Karpas-422 (cell line): ENCODE measurements around the gene CFTR. TPM values are rescaled to one million over a fixed set of nuclear protein-coding genes. Genes with fewer than 3 reads are reported as not detected.
"Not testable (repeated sequence)": the region's sequence is repeated elsewhere in the genome, so short reads cannot be mapped to it uniquely, and the experiment has no call there.

Experiments used
- DNase-seq: peaks from one replicate; pipeline ENCODE4 v3.0.0-alpha.2; 2015
- H2AFZ ChIP-seq: fragments of 200-600 bp; sonication (generic); 2 replicates; pipeline ENCODE4 v1.6.1; 2014; ENCODE audit warnings: antibody characterized with exemption, low read length, mixed read lengths
- H3K27ac ChIP-seq: fragments of 200-600 bp; sonication (generic); 2 replicates; pipeline ENCODE4 v1.5.1; 2014; ENCODE audit warnings: mild to moderate bottlenecking, low read length, moderate library complexity
- H3K27me3 ChIP-seq: fragments of 200-600 bp; sonication (generic); 2 replicates; pipeline ENCODE4 v1.6.1; 2014; ENCODE audit warnings: low read length, mixed read lengths
- H3K36me3 ChIP-seq: fragments of 200-600 bp; sonication (generic); 2 replicates; pipeline ENCODE4 v1.6.1; 2014; ENCODE audit warnings: low read length, mixed read lengths; ENCODE audit not compliant: insufficient read depth
- H3K4me1 ChIP-seq: fragments of 200-600 bp; sonication (generic); 2 replicates; pipeline ENCODE4 v1.6.1; 2014; ENCODE audit warnings: mild to moderate bottlenecking, low read length, mixed read lengths
- H3K4me2 ChIP-seq: fragments of 200-600 bp; sonication (generic); 2 replicates; pipeline ENCODE4 v1.6.1; 2014; ENCODE audit warnings: low read length, low read depth, mild to moderate bottlenecking; ENCODE audit not compliant: poor library complexity, severe bottlenecking
- H3K4me3 ChIP-seq: fragments of 200-600 bp; sonication (generic); 2 replicates; pipeline ENCODE4 v1.5.1; 2014; ENCODE audit warnings: mild to moderate bottlenecking, antibody characterized with exemption, low read length, mixed read lengths
- H3K79me2 ChIP-seq: fragments of 200-600 bp; sonication (generic); 2 replicates; pipeline ENCODE4 v1.6.1; 2014; ENCODE audit warnings: mild to moderate bottlenecking, low read length, mixed read lengths
- H3K9ac ChIP-seq: fragments of 200-600 bp; sonication (generic); 2 replicates; pipeline ENCODE4 v1.6.0; 2014; ENCODE audit warnings: low read length
- H3K9me2 ChIP-seq: fragments of 200-600 bp; sonication (generic), shearing (Covaris generic); replicated peaks from 2 replicates; pipeline ENCODE4 v1.6.0; 2014; ENCODE audit warnings: mild to moderate bottlenecking, low read length, moderate library complexity; ENCODE audit not compliant: insufficient read depth
- H3K9me3 ChIP-seq: fragments of 300-700, 200-600 bp; sonication (generic); 2 replicates; pipeline ENCODE4 v1.6.1; 2014; ENCODE audit warnings: low read length, mixed read lengths
- H4K20me1 ChIP-seq: fragments of 200-600 bp; sonication (generic); 2 replicates; pipeline ENCODE4 v1.6.1; 2014; ENCODE audit warnings: mild to moderate bottlenecking, antibody characterized with exemption, low read length, low read depth; ENCODE audit not compliant: insufficient read depth
- total RNA-seq: library from RNA; depleted of rRNA; stranded (reverse); fragments of >200 nt; shearing (Covaris generic); gene quantifications from 2 replicates; pipeline ENCODE4 v1.2.3, GENCODE V29; 2014; ENCODE audit warnings: low replicate concordance

The CFTR gene
- total RNA-seq, 1 experiment from 2014 or later, result not detected

- Histone ChIP-seq H3K4me2 (no peak overlapping the region), H4K20me1 (no peaks in the 10 kb centered on the region), H3K4me3 (no peak overlapping the region), H3K27me3 (no peaks in the 10 kb centered on the region), H3K9ac (no peak overlapping the region), H3K4me1 (no peaks in the 10 kb centered on the region), H3K9me2 (0 out of 2 replicates have a peak, but pooled peaks cover 6% of the 10 kb centered on the region), H2AFZ (no peak overlapping the region), H3K36me3 (no peaks in the 10 kb centered on the region), H3K79me2 (no peaks in the 10 kb centered on the region), H3K9me3 (no peaks in the 10 kb centered on the region), H3K27ac (no peak overlapping the region)
- DNase-seq, result no peak
Measured at GRCh38 chr7:117689406-117689805, 209.6 kb downstream of the CFTR start.

- Histone ChIP-seq H3K27me3 (no peaks in the 10 kb centered on the region), H2AFZ (no peak overlapping the region), H3K9me2 (0 out of 2 replicates have a peak, but pooled peaks cover 6% of the 10 kb centered on the region), H3K4me3 (no peak overlapping the region), H3K9ac (no peak overlapping the region), H3K9me3 (no peaks in the 10 kb centered on the region), H3K79me2 (no peaks in the 10 kb centered on the region), H3K4me1 (no peaks in the 10 kb centered on the region), H3K4me2 (no peak overlapping the region), H4K20me1 (no peaks in the 10 kb centered on the region), H3K36me3 (no peaks in the 10 kb centered on the region), H3K27ac (no peak overlapping the region)
- no peak for DNase-seq
Measured at GRCh38 chr7:117690147-117690546, 210.3 kb downstream of the CFTR start.

GRCh38 chr7:117692338-117692737 lies 212.5 kb downstream of the CFTR start:
- no peak overlapping the region for H3K9ac ChIP-seq

GRCh38 chr7:117698018-117698417 lies 218.2 kb downstream of the CFTR start:
- no peaks in the 10 kb centered on the region for H3K27me3 ChIP-seq
- H3K4me2 ChIP-seq, result no peak overlapping the region
- H3K79me2 ChIP-seq, result no peaks in the 10 kb centered on the region
- no peak overlapping the region for H3K4me3 ChIP-seq
- no peak overlapping the region for H3K27ac ChIP-seq
- H3K36me3 ChIP-seq, result no peaks in the 10 kb centered on the region
- H3K9ac ChIP-seq, result no peak overlapping the region
- H2AFZ ChIP-seq, result no peak overlapping the region
- H3K9me2 ChIP-seq, result no peaks in the 10 kb centered on the region
- no peak for DNase-seq
- no peaks in the 10 kb centered on the region for H3K4me1 ChIP-seq
- H4K20me1 ChIP-seq, result no peaks in the 10 kb centered on the region
- no peaks in the 10 kb centered on the region for H3K9me3 ChIP-seq

More at GRCh38 chr7:117692338-117692737, 212.5 kb downstream of the CFTR start:
- Histone ChIP-seq H3K79me2 (no peaks in the 10 kb centered on the region), H3K9me2 (0 out of 2 replicates have a peak, but pooled peaks cover 6% of the 10 kb centered on the region), H3K4me1 (no peaks in the 10 kb centered on the region), H3K27ac (no peak overlapping the region), H3K4me3 (no peak overlapping the region), H2AFZ (no peak overlapping the region), H3K27me3 (no peaks in the 10 kb centered on the region), H3K9me3 (no peaks in the 10 kb centered on the region), H4K20me1 (no peaks in the 10 kb centered on the region), H3K4me2 (no peak overlapping the region), H3K36me3 (no peaks in the 10 kb centered on the region)
- DNase-seq, result no peak

- no peak overlapping the region for H3K27ac ChIP-seq
- H3K27me3 ChIP-seq, result no peaks in the 10 kb centered on the region
- no peak overlapping the region for H3K4me3 ChIP-seq
- no peaks in the 10 kb centered on the region for H3K9me2 ChIP-seq
- no peaks in the 10 kb centered on the region for H3K4me1 ChIP-seq
- no peaks in the 10 kb centered on the region for H3K79me2 ChIP-seq
- no peaks in the 10 kb centered on the region for H4K20me1 ChIP-seq
- H3K36me3 ChIP-seq, result no peaks in the 10 kb centered on the region
- DNase-seq, result no peak
- no peak overlapping the region for H3K4me2 ChIP-seq
- H3K9ac ChIP-seq, result no peak overlapping the region
- no peak overlapping the region for H2AFZ ChIP-seq
- H3K9me3 ChIP-seq, result no peaks in the 10 kb centered on the region
Measured at GRCh38 chr7:117704063-117704462, 224.2 kb downstream of the CFTR start.

- Histone ChIP-seq H4K20me1 (no peaks in the 10 kb centered on the region), H3K27ac (no peak overlapping the region), H3K4me2 (no peak overlapping the region), H3K9me3 (no peaks in the 10 kb centered on the region), H3K9me2 (no peaks in the 10 kb centered on the region), H3K4me3 (no peak overlapping the region), H3K36me3 (no peaks in the 10 kb centered on the region), H3K9ac (no peak overlapping the region), H3K27me3 (no peaks in the 10 kb centered on the region), H3K79me2 (no peaks in the 10 kb centered on the region), H3K4me1 (no peaks in the 10 kb centered on the region), H2AFZ (no peak overlapping the region)
- DNase-seq, result no peak
Measured at GRCh38 chr7:117705630-117706029, 225.8 kb downstream of the CFTR start.

- Histone ChIP-seq H3K27ac (no peak overlapping the region), H3K79me2 (no peaks in the 10 kb centered on the region), H2AFZ (no peak overlapping the region), H4K20me1 (no peaks in the 10 kb centered on the region), H3K9ac (no peak overlapping the region), H3K9me2 (no peaks in the 10 kb centered on the region), H3K4me3 (no peak overlapping the region), H3K36me3 (no peaks in the 10 kb centered on the region), H3K4me2 (no peak overlapping the region), H3K4me1 (no peaks in the 10 kb centered on the region), H3K9me3 (no peaks in the 10 kb centered on the region), H3K27me3 (no peaks in the 10 kb centered on the region)
- no peak for DNase-seq
Measured at GRCh38 chr7:117706210-117706609, 226.4 kb downstream of the CFTR start.

- Histone ChIP-seq H3K27ac (no peak overlapping the region), H3K9me2 (no peaks in the 10 kb centered on the region), H3K4me1 (no peaks in the 10 kb centered on the region), H3K27me3 (no peaks in the 10 kb centered on the region), H4K20me1 (no peaks in the 10 kb centered on the region), H3K4me3 (no peak overlapping the region), H3K9me3 (no peaks in the 10 kb centered on the region), H3K4me2 (no peak overlapping the region), H3K79me2 (no peaks in the 10 kb centered on the region), H2AFZ (no peak overlapping the region), H3K36me3 (no peaks in the 10 kb centered on the region), H3K9ac (no peak overlapping the region)
- no peak for DNase-seq
Measured at GRCh38 chr7:117707080-117707479, 227.3 kb downstream of the CFTR start.

GRCh38 chr7:117708173-117708572 lies 228.3 kb downstream of the CFTR start:
- not testable (repeated sequence) for H4K20me1 ChIP-seq, H3K36me3 ChIP-seq, H3K9me3 ChIP-seq, H3K4me1 ChIP-seq, H3K9ac ChIP-seq, H2AFZ ChIP-seq, H3K27me3 ChIP-seq, H3K79me2 ChIP-seq, H3K4me2 ChIP-seq, DNase-seq, H3K4me3 ChIP-seq, H3K9me2 ChIP-seq, H3K27ac ChIP-seq
